ENCODE data around the gene LETM1. TPM values are rescaled to one million over a fixed set of nuclear protein-coding genes. Genes with fewer than 3 reads are reported as not detected.
A peak's percentile ranks its signal among the peaks of the same experiment; 100 is the strongest.

LETM1 gene
- total and polyA plus RNA-seq, 2 experiments from 2014 or later, result 22.5 to 53.3 TPM

DNA sequence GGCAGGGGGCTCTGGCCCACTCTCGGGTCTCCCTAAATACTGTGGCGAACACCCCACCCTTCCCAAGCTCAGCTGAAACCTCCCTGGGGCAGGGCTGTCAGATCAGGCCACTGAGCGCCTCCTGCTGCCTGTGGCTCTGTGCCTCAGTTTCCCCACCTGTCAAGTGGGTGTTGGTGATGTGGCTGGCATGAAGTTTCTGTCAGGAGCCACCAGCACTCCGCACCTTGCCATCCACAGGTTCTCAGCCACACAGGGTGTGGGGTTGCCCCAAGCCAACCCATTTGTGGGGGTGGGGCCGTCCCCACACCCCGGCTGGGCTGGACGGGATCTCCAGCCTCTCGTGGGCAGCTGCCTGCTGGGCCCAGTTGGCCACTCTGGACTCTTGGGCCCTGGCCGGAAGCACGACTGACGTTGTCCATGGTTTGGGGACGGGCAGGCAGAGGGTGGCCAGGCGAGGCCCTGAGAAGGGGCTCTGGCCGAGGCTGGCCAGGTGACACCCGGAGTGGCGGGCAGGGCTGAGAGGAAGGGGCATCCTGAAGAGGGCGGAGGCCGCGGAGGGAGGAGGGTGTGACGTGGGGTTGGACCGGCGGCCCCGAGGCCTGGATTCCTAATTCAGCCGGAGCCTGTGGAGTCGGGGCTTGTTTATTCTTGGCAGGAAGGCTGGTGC lies 68.4 kb downstream of the LETM1 start:
- TF ChIP-seq, protein P1, sequence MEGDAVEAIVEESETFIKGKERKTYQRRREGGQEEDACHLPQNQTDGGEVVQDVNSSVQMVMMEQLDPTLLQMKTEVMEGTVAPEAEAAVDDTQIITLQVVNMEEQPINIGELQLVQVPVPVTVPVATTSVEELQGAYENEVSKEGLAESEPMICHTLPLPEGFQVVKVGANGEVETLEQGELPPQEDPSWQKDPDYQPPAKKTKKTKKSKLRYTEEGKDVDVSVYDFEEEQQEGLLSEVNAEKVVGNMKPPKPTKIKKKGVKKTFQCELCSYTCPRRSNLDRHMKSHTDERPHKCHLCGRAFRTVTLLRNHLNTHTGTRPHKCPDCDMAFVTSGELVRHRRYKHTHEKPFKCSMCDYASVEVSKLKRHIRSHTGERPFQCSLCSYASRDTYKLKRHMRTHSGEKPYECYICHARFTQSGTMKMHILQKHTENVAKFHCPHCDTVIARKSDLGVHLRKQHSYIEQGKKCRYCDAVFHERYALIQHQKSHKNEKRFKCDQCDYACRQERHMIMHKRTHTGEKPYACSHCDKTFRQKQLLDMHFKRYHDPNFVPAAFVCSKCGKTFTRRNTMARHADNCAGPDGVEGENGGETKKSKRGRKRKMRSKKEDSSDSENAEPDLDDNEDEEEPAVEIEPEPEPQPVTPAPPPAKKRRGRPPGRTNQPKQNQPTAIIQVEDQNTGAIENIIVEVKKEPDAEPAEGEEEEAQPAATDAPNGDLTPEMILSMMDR (IDR thresholded peaks at IDR 0.05; ENCODE audit: low read depth, low read length), result no peak
- no peak overlapping the region for H3K27ac ChIP-seq
- no peaks in the 10 kb centered on the region for H3K36me3 ChIP-seq
- peaks cover 38% of the 10 kb centered on the region for H3K4me1 ChIP-seq (ENCODE audit: low read depth)
- no peak overlapping the region for H3K4me3 ChIP-seq
- DNase-seq (ENCODE audit: low read depth in 1 of 2, low spot score in 1 of 2), result no peak
- no peaks in the 10 kb centered on the region for H3K27me3 ChIP-seq
- H3K9me3 ChIP-seq (ENCODE audit: low read depth), result no peaks in the 10 kb centered on the region

DNA sequence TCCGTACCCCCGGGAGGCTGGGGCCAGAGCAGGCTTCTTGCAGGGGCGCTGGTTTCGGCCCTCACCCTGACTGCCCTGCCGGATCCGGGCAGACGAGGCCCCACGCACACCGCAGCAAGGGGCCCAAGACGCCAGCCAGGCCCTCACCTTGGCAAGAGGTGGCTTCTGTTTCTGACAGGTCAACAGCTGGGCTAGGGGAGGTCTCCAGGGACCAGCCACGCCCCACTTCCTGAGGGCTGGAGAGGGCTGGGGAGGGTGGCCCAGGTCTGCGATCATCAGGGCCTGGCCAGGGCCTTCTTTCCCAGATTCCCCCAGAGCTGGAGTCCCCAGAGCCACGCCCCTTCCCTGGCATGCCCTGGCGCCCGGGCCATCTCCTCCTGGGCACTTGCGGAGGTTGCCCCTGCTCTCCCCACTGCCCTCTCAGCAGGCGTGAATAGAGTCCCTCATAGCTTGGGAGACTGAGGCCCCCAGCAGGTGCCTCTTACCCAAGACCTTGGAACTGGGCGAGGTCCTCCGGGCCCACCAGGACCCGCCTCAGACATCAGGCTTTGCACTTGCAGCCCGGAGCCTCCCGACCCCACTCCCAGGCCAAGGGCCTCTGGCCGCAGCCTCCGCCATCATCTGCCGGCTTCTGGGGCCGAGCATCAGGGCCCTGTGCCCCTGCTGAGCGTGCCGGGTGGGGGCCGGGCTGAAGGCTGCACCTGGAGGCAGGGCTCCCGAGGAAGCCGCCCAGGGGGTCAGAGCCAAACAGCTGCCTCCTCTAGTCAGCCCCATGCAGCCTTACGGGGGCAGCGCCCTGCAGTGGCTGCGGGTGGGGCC lies 69.2 kb downstream of the LETM1 start:
- TF ChIP-seq, protein P1 (IDR thresholded peaks at IDR 0.05; ENCODE audit: low read depth, low read length), result no peak
- H3K27ac ChIP-seq, result peak overlapping the region; percentile 89
- H3K36me3 ChIP-seq, result no peaks in the 10 kb centered on the region
- no peaks in the 10 kb centered on the region for H3K9me3 ChIP-seq (ENCODE audit: low read depth)
- peaks cover 39% of the 10 kb centered on the region for H3K4me1 ChIP-seq (ENCODE audit: low read depth)
- H3K27me3 ChIP-seq, result no peaks in the 10 kb centered on the region
- DNase-seq (ENCODE audit: low read depth in 1 of 2, low spot score in 1 of 2), result no peak
- no peak overlapping the region for H3K4me3 ChIP-seq

DNA sequence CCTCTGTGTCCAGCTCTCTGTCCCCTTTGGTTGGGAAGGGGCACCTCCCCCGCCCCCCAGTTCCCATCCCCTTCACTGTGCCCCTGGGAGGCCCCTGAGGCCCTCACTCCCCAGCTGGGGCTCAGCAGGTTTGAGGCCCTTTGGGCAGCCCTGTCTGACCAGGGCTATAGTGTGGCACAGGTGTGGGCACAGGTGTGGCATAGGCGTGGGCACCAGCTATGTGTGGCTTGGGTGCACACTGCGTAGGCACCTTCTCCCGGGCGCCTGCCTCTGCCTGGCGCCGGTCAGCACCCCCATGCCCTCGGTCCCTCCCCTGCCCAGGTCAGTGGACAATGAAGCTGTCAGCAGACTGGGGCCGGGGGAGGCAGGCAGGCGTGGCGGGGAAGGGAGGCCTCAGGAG lies 70.4 kb downstream of the LETM1 start:
- H3K4me1 ChIP-seq (ENCODE audit: low read depth), result peaks cover 39% of the 10 kb centered on the region
- H3K27me3 ChIP-seq, result no peaks in the 10 kb centered on the region
- no peaks in the 10 kb centered on the region for H3K9me3 ChIP-seq (ENCODE audit: low read depth)
- no peaks in the 10 kb centered on the region for H3K36me3 ChIP-seq
- TF ChIP-seq, protein P1 (IDR thresholded peaks at IDR 0.05; ENCODE audit: low read depth, low read length), result no peak
- peak overlapping the region; percentile 89 for H3K27ac ChIP-seq
- H3K4me3 ChIP-seq, result no peak overlapping the region
- DNase-seq (ENCODE audit: low read depth in 1 of 2, low spot score in 1 of 2), result no peak

DNA sequence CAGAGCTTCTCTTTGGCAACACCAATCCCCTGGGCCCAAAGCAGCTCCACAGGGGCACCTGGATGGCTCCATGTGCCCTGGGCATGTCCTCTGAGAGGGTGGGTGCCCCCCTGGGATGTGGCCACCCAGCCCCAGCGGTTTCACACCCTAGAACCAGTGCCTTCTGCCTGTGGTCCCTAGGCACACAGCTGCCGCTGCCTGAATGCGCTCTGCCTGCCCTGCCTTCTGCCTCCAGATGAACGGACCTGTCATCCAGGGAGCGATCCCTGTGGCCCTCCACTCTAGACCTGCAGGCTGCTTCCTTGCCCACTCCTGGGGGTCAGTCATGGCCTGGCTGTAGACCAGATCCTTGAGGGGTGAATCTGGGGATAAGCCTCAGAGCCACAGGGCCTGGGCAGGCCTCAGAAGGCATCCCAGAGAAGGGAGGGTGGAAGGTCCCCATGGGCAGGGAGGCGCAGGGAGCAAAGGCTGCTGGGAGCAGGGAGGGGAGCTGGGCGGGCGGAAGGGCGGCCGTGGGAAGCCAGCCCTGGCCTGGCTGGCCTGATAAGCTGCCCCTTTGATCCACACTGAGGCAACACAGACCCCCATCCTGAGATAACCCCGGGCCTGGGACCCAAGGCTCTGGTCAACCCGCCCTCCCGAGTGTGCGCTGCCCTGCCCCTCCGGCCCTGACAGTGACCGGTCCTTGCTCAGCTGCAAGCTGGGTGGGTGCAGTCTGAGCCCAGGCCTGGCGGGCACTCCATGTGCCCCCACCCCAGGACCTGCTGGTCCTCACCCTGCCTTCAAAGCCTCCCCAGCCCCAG lies 71.0 kb downstream of the LETM1 start:
- H3K4me3 ChIP-seq, result no peak overlapping the region
- no peaks in the 10 kb centered on the region for H3K27me3 ChIP-seq
- no peaks in the 10 kb centered on the region for H3K9me3 ChIP-seq (ENCODE audit: low read depth)
- TF ChIP-seq, protein P1 (IDR thresholded peaks at IDR 0.05; ENCODE audit: low read depth, low read length), result no peak
- DNase-seq (ENCODE audit: low read depth in 1 of 2, low spot score in 1 of 2), result peak; percentile 18 to 88
- H3K36me3 ChIP-seq, result no peaks in the 10 kb centered on the region
- peaks cover 39% of the 10 kb centered on the region for H3K4me1 ChIP-seq (ENCODE audit: low read depth)
- peak overlapping the region; percentile 89 for H3K27ac ChIP-seq

DNA sequence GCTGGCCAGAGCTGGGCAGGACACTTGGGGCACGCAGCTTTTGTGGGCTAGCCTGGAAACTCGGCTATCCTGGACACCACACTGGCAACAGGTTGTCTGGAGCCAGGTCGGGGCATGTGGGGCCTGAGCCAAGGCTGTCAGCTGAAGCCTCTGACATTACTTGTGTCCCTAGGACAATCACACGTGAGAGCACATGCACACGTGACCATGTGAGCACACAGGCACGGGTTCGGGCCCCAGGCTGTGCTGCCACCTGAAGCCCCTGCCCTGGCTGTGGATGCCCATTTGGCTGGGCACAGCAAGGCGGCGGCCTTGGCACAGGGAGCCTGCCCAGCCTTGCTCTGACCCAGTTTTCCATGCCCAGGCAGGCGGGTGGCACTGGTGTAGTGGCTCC lies 71.6 kb downstream of the LETM1 start:
- H3K4me1 ChIP-seq (ENCODE audit: low read depth), result peaks cover 39% of the 10 kb centered on the region
- no peak for DNase-seq (ENCODE audit: low read depth in 1 of 2, low spot score in 1 of 2)
- H3K4me3 ChIP-seq, result no peak overlapping the region
- TF ChIP-seq, protein P1 (IDR thresholded peaks at IDR 0.05; ENCODE audit: low read depth, low read length), result no peak
- H3K36me3 ChIP-seq, result no peaks in the 10 kb centered on the region
- no peaks in the 10 kb centered on the region for H3K27me3 ChIP-seq
- peak overlapping the region; percentile 89 for H3K27ac ChIP-seq
- H3K9me3 ChIP-seq (ENCODE audit: low read depth), result no peaks in the 10 kb centered on the region
